ENCODE measurements around the gene CCDC92. TPM values are rescaled to one million over a fixed set of nuclear protein-coding genes. Genes with fewer than 3 reads are reported as not detected.

CCDC92 gene
- total RNA-seq, 1 donor from 2014 or later, result 25.9 TPM

GRCh38 chr12:123931686-123932321 lies 40.8 kb downstream of the CCDC92 start:
- no peak for DNase-seq (ENCODE audit: low read depth)
- H3K4me3 ChIP-seq (ENCODE audit: low read depth, low read length), result no peak overlapping the region
- no peak for TF ChIP-seq CTCF (conservative IDR thresholded peaks at IDR 0.05; ENCODE audit: low read depth, low read length)

- no peak for TF ChIP-seq CTCF (conservative IDR thresholded peaks at IDR 0.05; ENCODE audit: low read depth, low read length)
- DNase-seq (ENCODE audit: low read depth), result no peak
Observed at GRCh38 chr12:123929946-123930583, 42.6 kb downstream of the CCDC92 start.

GRCh38 chr12:123928897-123929296 lies 43.7 kb downstream of the CCDC92 start:
- no peak overlapping the region for H3K4me3 ChIP-seq (ENCODE audit: low read depth, low read length)
- TF ChIP-seq CTCF (conservative IDR thresholded peaks at IDR 0.05; ENCODE audit: low read depth, low read length), result no peak
- DNase-seq (ENCODE audit: low read depth), result no peak

More at GRCh38 chr12:123929946-123930583, 42.6 kb downstream of the CCDC92 start:
- no peak overlapping the region for H3K4me3 ChIP-seq (ENCODE audit: low read depth, low read length)

- no peak for TF ChIP-seq CTCF (conservative IDR thresholded peaks at IDR 0.05; ENCODE audit: low read depth, low read length)
- no peak overlapping the region for H3K4me3 ChIP-seq (ENCODE audit: low read depth, low read length)
- DNase-seq (ENCODE audit: low read depth), result no peak
Observed at GRCh38 chr12:123928274-123928865, 44.3 kb downstream of the CCDC92 start.

- no peak overlapping the region for H3K4me3 ChIP-seq (ENCODE audit: low read depth, low read length)
- DNase-seq (ENCODE audit: low read depth), result no peak
- no peak for TF ChIP-seq CTCF (conservative IDR thresholded peaks at IDR 0.05; ENCODE audit: low read depth, low read length)
Observed at GRCh38 chr12:123924539-123924938, 48.1 kb downstream of the CCDC92 start.

GRCh38 chr12:123923927-123924326 lies 48.7 kb downstream of the CCDC92 start:
- no peak overlapping the region for H3K4me3 ChIP-seq (ENCODE audit: low read depth, low read length)
- DNase-seq (ENCODE audit: low read depth), result no peak
- TF ChIP-seq CTCF (conservative IDR thresholded peaks at IDR 0.05; ENCODE audit: low read depth, low read length), result no peak
